ENCODE data around the gene FKBP7.
"Not testable (repeated sequence)": the region's sequence is repeated elsewhere in the genome, so short reads cannot be mapped to it uniquely, and the experiment has no call there.

- not testable (repeated sequence) for TF ChIP-seq CTCF, POLR2A, POLR2AphosphoS5 (IDR thresholded peaks at IDR 0.05)
Measured at GRCh38 chr2:178471313-178471712, 7.1 kb downstream of the FKBP7 start.
